Keratinocyte (primary cell): ENCODE measurements around the gene NEK9.

Experiments
- EZH2 ChIP-seq: IDR thresholded peaks from one replicate; pipeline ENCODE4 v1.6.1; 2012; ENCODE audit warnings: inconsistent platforms, mild to moderate bottlenecking, low read length, moderate library complexity
- TF ChIP-seq, protein P1 (sequence below), 3 experiments: IDR thresholded peaks in 1 of 3; conservative IDR thresholded peaks in 1 of 3; optimal IDR thresholded peaks in 1 of 3; 2 replicates in 2 of 3; 3 replicates in 1 of 3; pipeline versions ENCODE3 to v1.5.1; 2011; ENCODE audit warnings: low read length in 3 of 3, mild to moderate bottlenecking in 3 of 3, moderate library complexity in 2 of 3, control low read depth in 1 of 3, inconsistent platforms in 1 of 3; ENCODE audit not compliant: insufficient read depth in 2 of 3; ENCODE audit errors: extremely low read depth in 1 of 3

DNA sequence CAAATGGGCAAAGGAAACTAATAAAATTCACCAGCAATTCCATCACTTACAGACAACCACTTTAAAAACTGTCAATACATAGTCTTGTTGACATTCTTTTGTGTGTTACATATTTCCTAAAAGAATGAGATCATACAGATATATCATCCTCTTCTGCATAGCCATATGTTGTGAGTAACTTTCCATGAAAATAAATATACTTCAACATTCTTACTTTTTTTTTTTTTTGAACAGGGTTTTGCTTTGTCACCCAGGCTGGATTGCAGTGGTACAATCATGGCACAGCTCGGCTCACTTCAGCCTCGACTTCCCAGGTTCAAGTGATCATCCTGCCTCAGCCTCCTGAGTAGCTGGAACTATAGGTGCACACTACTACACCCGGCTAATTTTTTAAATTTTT lies 36.5 kb downstream of the NEK9 start:
- TF ChIP-seq, protein P1, sequence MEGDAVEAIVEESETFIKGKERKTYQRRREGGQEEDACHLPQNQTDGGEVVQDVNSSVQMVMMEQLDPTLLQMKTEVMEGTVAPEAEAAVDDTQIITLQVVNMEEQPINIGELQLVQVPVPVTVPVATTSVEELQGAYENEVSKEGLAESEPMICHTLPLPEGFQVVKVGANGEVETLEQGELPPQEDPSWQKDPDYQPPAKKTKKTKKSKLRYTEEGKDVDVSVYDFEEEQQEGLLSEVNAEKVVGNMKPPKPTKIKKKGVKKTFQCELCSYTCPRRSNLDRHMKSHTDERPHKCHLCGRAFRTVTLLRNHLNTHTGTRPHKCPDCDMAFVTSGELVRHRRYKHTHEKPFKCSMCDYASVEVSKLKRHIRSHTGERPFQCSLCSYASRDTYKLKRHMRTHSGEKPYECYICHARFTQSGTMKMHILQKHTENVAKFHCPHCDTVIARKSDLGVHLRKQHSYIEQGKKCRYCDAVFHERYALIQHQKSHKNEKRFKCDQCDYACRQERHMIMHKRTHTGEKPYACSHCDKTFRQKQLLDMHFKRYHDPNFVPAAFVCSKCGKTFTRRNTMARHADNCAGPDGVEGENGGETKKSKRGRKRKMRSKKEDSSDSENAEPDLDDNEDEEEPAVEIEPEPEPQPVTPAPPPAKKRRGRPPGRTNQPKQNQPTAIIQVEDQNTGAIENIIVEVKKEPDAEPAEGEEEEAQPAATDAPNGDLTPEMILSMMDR (optimal IDR thresholded peaks at IDR 0.05 in 1 of 3, IDR thresholded peaks at IDR 0.05 in 1 of 3, conservative IDR thresholded peaks at IDR 0.05 in 1 of 3; ENCODE audit: extremely low read depth in 1 of 3, insufficient read depth in 2 of 3, low read length in 3 of 3) = no peak
- TF ChIP-seq EZH2 = no peak
